ENCODE results near the gene TTLL11.

DNA sequence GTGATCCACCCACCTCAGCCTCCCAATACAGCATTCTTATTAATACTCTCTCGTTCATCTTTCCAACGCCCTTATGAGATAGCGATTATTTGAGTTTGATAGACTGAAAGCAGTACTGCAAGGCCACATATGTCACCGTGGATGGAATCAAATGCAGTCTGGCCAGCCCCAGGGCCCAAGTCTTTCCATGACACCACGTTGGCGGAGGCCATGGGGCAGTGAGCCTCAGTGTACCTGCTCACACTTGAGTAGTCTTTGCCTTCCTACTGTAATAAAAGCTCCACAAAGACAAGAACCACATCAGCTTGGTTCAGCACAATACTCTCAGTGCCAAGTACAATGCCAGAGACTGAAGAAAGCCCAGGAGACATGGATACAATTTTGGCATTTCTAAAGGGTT lies 88.5 kb downstream of the TTLL11 start:
- TF ChIP-seq ZNF8 (CRISPR knock-in tag; IDR thresholded peaks at IDR 0.05) (no peak), ZFP3 (CRISPR knock-in tag; IDR thresholded peaks at IDR 0.05) (no peak), RARB (CRISPR knock-in tag; IDR thresholded peaks at IDR 0.05) (no peak), PPARA (CRISPR knock-in tag; IDR thresholded peaks at IDR 0.05; ENCODE audit: borderline replicate concordance) (no peak)
- TF ChIP-seq, protein P1, sequence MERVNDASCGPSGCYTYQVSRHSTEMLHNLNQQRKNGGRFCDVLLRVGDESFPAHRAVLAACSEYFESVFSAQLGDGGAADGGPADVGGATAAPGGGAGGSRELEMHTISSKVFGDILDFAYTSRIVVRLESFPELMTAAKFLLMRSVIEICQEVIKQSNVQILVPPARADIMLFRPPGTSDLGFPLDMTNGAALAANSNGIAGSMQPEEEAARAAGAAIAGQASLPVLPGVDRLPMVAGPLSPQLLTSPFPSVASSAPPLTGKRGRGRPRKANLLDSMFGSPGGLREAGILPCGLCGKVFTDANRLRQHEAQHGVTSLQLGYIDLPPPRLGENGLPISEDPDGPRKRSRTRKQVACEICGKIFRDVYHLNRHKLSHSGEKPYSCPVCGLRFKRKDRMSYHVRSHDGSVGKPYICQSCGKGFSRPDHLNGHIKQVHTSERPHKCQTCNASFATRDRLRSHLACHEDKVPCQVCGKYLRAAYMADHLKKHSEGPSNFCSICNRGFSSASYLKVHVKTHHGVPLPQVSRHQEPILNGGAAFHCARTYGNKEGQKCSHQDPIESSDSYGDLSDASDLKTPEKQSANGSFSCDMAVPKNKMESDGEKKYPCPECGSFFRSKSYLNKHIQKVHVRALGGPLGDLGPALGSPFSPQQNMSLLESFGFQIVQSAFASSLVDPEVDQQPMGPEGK (CRISPR knock-in tag; IDR thresholded peaks at IDR 0.05; ENCODE audit: borderline replicate concordance), result no peak

Measured in SK-N-SH treated with all-trans-retinoic acid at 6 μM for 48 hours (cell line).